ENCODE data around the gene NBL1.
"Not testable (repeated sequence)": the region's sequence is repeated elsewhere in the genome, so short reads cannot be mapped to it uniquely, and the experiment has no call there.

The NBL1 gene

GRCh38 chr1:19636065-19636464 lies 8.0 kb upstream of the NBL1 start (continued):
- TF ChIP-seq CSRNP3 (CRISPR knock-in tag; IDR thresholded peaks at IDR 0.05), result no peak

- ATAC-seq, result not testable (repeated sequence)
Measured at GRCh38 chr1:19636749-19637148, 7.4 kb upstream of the NBL1 start.

DNA sequence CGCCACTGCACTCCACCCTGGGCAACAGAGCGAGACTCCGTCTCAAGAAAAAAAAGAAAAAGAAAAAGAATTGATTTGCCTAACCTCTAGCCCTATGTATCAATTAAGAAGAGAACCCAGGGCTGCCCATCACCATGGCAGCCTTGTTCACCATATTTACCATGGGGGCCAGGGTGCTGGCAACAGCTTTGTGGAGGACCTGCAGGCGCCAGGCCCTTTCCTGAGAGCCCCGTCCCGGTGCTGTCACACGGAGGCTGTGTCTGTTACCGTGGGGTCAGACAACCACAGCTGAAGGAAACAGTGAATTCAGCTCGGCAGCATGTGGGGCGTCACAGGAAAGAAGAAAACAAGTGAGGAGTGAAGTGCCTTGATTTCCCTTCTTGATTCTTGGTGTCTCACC lies 6.5 kb upstream of the NBL1 start:
- ATAC-seq, result no peak
- no peak for TF ChIP-seq ZFP30 (CRISPR knock-in tag; IDR thresholded peaks at IDR 0.05)
- TF ChIP-seq ZNF8 (CRISPR knock-in tag; IDR thresholded peaks at IDR 0.05), result no peak
- TF ChIP-seq GLIS3 (CRISPR knock-in tag; IDR thresholded peaks at IDR 0.05), result no peak
- TF ChIP-seq ARNTL (CRISPR knock-in tag; IDR thresholded peaks at IDR 0.05; ENCODE audit: borderline replicate concordance, low read depth), result no peak
- TF ChIP-seq, protein P1, sequence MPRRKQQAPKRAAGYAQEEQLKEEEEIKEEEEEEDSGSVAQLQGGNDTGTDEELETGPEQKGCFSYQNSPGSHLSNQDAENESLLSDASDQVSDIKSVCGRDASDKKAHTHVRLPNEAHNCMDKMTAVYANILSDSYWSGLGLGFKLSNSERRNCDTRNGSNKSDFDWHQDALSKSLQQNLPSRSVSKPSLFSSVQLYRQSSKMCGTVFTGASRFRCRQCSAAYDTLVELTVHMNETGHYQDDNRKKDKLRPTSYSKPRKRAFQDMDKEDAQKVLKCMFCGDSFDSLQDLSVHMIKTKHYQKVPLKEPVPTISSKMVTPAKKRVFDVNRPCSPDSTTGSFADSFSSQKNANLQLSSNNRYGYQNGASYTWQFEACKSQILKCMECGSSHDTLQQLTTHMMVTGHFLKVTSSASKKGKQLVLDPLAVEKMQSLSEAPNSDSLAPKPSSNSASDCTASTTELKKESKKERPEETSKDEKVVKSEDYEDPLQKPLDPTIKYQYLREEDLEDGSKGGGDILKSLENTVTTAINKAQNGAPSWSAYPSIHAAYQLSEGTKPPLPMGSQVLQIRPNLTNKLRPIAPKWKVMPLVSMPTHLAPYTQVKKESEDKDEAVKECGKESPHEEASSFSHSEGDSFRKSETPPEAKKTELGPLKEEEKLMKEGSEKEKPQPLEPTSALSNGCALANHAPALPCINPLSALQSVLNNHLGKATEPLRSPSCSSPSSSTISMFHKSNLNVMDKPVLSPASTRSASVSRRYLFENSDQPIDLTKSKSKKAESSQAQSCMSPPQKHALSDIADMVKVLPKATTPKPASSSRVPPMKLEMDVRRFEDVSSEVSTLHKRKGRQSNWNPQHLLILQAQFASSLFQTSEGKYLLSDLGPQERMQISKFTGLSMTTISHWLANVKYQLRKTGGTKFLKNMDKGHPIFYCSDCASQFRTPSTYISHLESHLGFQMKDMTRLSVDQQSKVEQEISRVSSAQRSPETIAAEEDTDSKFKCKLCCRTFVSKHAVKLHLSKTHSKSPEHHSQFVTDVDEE (CRISPR knock-in tag; IDR thresholded peaks at IDR 0.05), result no peak
- no peak for TF ChIP-seq ISL1 (CRISPR knock-in tag; IDR thresholded peaks at IDR 0.05)
- no peak for TF ChIP-seq PPARA (CRISPR knock-in tag; IDR thresholded peaks at IDR 0.05; ENCODE audit: borderline replicate concordance)

DNA sequence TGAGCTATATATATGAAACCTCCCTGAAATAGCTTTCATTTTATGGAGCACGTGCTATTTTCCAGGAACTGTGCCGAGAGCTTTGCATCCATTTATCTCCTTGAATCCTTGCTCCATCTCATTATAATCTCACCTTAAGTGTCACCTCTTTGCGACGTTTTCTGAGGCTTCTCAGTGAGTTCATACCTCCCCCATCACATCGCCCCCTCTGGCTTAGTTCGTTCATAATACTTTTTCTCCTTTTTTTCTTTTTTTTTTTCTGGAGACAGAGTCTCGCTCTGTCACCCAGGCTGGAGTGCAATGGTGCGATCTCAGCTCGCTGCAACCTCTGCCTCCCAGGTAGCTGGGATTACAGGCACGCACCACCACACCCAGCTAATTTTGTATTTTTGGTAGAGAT lies 4.9 kb upstream of the NBL1 start:
- ATAC-seq, result not testable (repeated sequence)

DNA sequence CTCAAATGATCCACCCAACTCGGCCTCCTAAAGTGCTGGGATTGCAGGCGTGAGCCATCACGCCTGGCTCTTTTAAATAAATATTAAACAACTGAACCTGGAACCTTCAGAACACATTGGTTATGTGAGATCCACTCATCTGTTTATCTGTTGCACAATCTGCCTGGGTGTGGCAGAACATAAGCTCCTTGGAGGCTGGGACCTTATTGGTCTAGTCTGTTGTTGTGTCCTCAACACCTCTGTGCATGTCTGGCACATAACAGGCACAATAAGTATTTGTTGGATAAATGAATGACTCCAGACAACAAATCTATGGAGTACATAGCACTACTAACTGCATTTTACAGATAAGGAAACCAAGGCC lies 4.1 kb upstream of the NBL1 start:
- no peak for ATAC-seq
- TF ChIP-seq TOX (CRISPR knock-in tag; IDR thresholded peaks at IDR 0.05; ENCODE audit: borderline replicate concordance) (no peak), ESRRG (CRISPR knock-in tag; IDR thresholded peaks at IDR 0.05) (no peak), OSR1 (CRISPR knock-in tag; IDR thresholded peaks at IDR 0.05) (no peak), RARB (CRISPR knock-in tag; IDR thresholded peaks at IDR 0.05) (no peak), ZNF565 (CRISPR knock-in tag; conservative IDR thresholded peaks at IDR 0.05; ENCODE audit: low read depth) (no peak), ZC3H10 (CRISPR knock-in tag; IDR thresholded peaks at IDR 0.05) (no peak), ZFP30 (CRISPR knock-in tag; IDR thresholded peaks at IDR 0.05) (no peak), CSRNP3 (CRISPR knock-in tag; IDR thresholded peaks at IDR 0.05) (no peak), BACH2 (CRISPR knock-in tag; IDR thresholded peaks at IDR 0.05; ENCODE audit: borderline replicate concordance) (no peak), CSDC2 (CRISPR knock-in tag; IDR thresholded peaks at IDR 0.05) (no peak), ZNF8 (CRISPR knock-in tag; IDR thresholded peaks at IDR 0.05) (no peak), TCF4 (CRISPR knock-in tag; IDR thresholded peaks at IDR 0.05; ENCODE audit: borderline replicate concordance) (no peak), GLIS3 (CRISPR knock-in tag; IDR thresholded peaks at IDR 0.05) (no peak), SNAI2 (CRISPR knock-in tag; IDR thresholded peaks at IDR 0.05) (no peak), ISL1 (CRISPR knock-in tag; IDR thresholded peaks at IDR 0.05) (no peak), ZFP3 (CRISPR knock-in tag; IDR thresholded peaks at IDR 0.05) (no peak), ZNF70 (CRISPR knock-in tag; IDR thresholded peaks at IDR 0.05) (no peak), PPARA (CRISPR knock-in tag; IDR thresholded peaks at IDR 0.05; ENCODE audit: borderline replicate concordance) (no peak)
- TF ChIP-seq, protein P1 (CRISPR knock-in tag; IDR thresholded peaks at IDR 0.05), result no peak
- TF ChIP-seq, protein P2, sequence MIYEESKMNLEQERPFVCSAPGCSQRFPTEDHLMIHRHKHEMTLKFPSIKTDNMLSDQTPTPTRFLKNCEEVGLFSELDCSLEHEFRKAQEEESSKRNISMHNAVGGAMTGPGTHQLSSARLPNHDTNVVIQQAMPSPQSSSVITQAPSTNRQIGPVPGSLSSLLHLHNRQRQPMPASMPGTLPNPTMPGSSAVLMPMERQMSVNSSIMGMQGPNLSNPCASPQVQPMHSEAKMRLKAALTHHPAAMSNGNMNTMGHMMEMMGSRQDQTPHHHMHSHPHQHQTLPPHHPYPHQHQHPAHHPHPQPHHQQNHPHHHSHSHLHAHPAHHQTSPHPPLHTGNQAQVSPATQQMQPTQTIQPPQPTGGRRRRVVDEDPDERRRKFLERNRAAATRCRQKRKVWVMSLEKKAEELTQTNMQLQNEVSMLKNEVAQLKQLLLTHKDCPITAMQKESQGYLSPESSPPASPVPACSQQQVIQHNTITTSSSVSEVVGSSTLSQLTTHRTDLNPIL (CRISPR knock-in tag; IDR thresholded peaks at IDR 0.05; ENCODE audit: low read depth), result no peak

Data from SK-N-SH treated with all-trans-retinoic acid at 6 μM for 48 hours (cell line).